ENCODE results near the gene ADAM22.

ADAM22 gene

DNA sequence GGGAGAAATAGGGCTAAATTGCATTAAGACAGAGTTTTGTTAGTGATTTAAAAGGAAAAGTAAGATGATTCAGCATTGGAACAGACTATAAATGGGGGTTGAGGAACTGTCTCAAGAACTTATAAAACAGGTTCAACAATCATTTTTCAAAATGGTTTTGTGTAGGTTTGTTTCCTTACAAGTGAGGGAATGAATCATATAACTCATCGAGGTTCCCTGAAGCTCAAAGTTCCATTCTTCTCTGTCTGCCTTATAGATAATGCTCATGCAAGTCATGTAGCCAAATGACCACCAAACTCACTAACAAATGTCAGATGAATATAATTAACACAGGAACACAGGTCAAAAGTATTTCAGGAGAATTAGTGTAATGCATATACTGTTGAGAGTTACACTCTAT is 27.7 kb downstream of the ADAM22 start:
- no peak for DNase-seq

DNA sequence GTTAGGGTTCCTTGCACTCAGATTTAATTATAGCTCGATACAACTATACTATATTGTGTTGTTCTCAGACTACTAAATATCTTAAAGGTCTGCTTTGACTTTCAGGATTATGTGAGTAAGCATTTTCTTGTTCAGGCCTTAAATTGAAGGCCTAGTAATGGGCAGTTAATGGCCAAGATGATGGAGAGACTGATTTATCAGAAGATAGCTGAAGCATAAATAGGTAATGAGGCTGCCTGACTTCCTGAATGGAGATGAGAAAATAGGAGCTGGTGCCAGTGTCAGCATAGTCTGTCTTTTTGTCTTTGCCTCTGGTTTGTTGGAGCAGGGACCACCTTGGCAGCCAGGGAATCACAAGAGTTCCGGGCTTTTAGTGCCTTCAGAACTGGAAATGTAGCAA is 32.2 kb downstream of the ADAM22 start:
- no peak for DNase-seq

- DNase-seq: no peak
These were observed 34.0 kb downstream of the ADAM22 start for GRCh38 chr7:87968021-87968420.

DNA sequence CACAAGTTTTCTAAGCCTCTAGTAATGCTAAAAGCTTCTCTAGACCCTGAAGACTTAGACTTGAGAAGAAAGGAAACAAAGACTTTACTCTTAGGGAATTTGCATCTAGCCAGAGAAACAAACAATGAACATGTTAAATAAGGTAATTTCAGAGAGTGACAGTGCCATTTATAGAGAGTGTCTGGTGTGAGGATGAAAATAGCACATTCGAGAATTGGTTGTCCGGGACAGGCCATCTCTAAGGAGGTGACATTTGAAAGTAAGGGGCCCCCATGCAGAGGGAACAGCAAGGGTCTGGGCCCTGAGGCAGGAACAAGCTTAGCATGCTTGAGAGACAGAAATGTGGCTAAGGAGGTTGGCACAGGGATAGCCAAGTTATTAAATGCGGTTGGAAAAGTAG is 48.1 kb downstream of the ADAM22 start:
- no peak for DNase-seq

DNA sequence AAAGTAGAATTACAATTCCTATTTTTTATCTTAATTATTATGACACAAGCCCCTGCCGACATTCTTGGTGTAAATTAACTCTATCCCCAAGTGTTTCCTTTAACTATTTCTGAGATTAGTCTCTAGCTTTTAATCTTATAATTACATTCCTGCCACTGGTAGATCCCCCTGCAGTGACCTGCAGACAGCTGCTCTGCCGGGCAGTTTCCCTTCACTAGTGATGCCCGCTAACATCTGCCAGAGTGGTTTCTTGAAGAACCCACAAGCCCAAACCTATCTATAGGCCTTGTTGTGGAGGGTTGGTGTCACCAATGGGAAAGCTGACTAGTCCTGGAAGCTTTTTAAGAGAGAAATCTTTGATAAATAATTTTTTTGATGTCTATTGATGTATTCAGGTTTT is 50.0 kb downstream of the ADAM22 start:
- DNase-seq: no peak

GRCh38 chr7:87993269-87993668 is 59.2 kb downstream of the ADAM22 start:
- no peak for DNase-seq

DNA sequence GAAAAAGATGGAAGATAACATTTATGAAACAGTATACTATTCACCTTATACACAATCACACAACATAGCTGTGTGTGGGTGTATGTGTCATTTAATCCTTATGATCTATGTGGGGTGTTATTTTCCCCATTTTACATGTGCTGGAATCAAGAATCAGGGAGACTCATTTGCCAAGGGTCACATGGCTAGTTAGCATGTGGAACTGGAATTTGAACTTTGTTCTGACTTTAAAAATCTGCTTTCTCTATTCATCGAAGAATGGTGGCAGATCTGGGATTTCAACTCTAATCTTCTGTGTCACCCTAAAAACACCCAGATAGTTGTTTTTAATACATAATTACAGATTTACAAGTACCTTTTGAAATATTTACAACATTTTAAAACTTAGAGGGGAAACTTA is 65.2 kb downstream of the ADAM22 start:
- no peak for DNase-seq

DNA sequence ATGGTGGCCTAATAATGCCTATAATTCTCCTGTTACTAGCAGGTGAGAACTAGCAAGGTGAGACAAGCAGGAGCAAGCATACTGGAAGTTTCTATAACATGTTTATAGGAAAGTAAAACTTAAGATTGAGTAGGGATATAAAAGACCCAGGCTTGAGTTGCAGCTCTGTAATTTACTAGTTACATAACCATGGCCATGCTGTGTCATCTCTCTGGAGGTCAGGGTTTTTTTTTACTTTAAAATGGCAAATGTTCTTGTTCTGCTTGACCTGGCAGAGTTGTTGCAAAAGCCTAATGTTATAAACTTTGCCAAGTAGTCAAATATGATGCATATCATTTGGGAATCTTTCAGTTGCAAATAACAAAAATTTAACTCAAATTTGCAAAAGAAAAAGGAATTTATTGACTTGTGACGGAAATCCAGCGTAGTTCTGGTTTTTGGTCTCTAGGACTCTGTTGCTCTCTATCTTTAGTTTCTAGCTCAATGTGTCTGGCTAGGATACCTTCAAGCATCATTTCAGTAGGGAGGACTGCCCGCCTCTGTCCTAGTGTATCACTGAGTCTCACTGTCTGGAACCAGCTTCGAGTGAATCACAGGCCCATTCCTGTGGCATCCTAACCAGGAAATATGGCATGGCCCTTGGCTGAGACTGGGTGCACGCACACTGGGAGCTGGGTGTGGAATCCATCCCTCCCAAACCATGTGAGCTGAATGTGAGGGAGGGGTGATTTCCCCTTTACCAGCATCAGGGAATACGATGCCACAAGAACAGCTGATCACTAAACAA is 67.9 kb downstream of the ADAM22 start:
- no peak for DNase-seq

DNA sequence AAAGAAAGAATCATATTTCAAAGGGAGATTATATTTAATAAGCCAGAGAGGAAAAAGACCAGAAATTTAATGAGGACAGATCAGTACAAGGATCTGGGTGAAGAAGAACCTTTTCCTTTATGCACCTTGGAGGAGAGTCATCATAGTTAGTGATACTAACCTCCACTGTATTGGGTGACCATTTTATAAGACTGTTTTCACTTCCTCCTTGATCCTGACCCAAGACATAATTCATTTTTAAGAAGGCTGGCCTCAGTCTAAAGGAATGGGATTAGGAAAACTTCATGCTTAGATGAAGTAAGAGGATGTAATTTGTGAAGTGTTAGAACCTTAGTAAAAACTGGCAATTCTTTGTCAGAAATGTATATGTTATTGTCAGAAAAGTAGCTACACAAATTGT is 68.6 kb downstream of the ADAM22 start:
- DNase-seq: no peak

GRCh38 chr7:88003581-88003980 is 69.5 kb downstream of the ADAM22 start:
- no peak for DNase-seq

GRCh38 chr7:88005191-88005590 is 71.1 kb downstream of the ADAM22 start:
- DNase-seq: no peak

DNA sequence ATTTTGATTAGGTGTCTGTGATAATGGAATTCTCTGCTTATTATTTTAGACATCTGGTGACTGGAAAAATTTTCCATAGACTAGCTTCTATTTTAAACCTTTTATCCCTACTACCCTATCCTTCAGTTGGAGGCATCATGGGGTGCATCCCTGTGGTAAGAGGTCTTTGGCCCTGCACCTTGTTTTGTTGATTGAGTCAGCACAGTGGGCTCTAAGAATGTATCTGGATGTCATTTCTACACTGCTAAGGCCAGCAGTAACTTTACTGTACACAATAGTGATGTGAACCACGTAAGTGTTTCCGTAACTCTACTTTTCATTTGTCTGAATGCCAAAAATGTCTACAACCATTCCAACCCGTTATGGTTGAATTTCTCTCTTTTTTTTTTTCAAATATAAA is 75.6 kb downstream of the ADAM22 start:
- no peak for DNase-seq

- DNase-seq: no peak
These were observed 78.0 kb downstream of the ADAM22 start for GRCh38 chr7:88012086-88012485.

DNA sequence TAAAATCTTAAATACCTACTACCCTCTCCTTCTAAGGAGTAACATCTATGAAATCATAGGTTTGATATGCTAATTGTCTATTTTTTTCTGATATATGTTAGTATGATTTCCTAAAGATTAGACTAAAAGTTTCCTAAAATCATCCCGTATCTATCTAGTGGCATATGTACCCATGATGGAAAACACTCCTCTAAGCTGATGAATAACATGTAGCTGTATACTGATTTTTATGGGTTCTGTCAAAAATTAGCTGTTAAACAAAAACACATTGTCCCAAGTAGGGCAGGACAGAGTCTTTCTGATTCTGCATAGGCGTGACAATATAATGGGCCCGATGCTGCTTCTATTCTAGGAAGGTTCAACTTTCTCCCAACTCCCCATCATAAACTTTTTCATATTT is 79.9 kb downstream of the ADAM22 start:
- DNase-seq: no peak

DNA sequence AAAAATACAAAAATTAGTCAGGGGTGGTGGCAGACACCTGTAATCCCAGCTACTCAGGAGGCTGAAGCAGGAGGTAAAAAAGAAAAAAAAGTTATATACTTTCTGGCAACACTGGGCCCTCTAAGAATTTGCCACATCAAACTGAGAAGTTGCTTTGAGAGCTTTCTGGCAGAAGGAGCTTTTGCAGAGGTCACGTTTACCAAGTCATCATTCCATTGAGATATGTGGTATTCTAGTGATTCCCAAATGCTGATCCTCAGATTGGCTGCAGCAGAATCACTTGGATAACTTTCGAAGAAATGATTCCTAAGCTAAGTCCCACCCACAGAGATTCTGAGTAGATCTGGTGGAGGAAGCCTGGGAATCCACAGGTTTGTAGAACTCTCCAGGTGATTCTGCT is 80.5 kb downstream of the ADAM22 start:
- no peak for DNase-seq

- no peak for DNase-seq
These were observed 81.3 kb downstream of the ADAM22 start for GRCh38 chr7:88015309-88015708.

DNA sequence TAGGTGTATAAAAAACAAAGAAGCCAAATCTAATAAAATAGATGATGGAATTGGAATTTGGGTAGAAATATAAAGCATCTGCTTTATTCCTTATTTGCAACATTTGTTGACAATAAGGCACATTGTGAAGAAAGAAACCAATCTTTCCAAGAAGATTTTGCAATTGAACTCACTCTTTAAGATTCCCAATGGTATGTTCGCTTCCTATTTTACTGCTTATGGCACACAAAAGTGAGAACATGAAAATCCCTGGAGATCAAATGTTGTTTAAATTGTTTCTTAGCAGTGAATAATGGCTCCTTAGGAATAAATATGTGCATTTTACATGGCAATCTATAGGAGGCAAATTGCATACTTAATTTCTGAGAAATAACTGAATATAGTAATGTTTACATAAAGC is 84.5 kb downstream of the ADAM22 start:
- no peak for DNase-seq

DNA sequence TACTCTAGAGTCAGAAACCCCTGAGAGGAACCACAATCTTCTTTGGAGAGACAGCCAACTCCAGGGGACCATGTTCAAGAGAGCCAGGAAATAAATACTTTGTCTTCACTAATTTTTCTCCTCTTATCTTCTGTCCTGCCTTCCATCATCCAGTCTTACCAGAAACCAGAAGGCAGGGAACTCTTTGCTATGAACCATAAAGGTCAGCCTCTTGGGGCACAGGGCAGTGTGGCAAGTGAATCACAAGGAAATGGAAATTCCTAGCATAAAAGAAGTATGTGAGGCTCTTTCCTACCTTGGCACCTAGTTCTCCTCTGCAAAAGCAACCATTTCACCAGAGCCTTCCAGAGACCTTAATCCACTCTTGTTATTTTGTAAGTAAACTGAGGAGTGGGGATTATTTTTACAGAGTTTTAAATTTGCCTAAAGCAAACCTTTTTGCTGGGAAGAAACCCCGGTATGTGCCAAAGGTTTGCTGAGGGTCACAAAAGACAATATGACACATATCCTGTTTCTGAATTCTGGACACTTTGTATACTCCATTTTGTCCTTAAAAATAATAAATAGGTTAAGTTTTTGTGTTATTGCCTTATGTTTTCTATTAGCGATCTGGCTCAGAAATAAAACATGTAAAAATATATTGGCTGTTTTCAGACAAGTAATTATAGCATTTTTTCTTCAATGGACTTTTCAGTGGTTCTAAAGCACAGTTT is 87.1 kb downstream of the ADAM22 start:
- no peak for DNase-seq

DNA sequence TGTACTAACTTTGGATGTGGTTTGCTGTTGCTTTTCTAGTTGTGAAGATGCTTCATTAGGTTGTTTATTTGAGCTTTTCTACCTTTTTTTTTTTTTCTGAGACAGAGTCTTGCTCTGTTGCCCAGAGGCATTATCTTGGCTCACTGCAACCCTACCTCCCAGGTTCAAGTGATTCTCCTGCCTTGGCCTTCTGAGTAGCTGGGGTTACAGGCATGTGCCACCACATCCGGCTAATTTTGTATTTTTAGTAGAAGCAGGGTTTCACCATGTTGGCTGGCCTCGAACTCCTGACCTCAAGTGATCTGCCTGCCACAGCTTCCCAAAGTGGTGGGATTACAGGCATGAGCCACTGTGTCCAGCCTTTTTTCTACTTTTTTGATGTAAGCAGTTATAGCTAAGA is 93.7 kb downstream of the ADAM22 start:
- no peak for DNase-seq

- no peak for DNase-seq
These were observed 100.1 kb downstream of the ADAM22 start for GRCh38 chr7:88034083-88034695.

- DNase-seq: no peak
These were observed 103.0 kb downstream of the ADAM22 start for GRCh38 chr7:88037050-88037449.

DNA sequence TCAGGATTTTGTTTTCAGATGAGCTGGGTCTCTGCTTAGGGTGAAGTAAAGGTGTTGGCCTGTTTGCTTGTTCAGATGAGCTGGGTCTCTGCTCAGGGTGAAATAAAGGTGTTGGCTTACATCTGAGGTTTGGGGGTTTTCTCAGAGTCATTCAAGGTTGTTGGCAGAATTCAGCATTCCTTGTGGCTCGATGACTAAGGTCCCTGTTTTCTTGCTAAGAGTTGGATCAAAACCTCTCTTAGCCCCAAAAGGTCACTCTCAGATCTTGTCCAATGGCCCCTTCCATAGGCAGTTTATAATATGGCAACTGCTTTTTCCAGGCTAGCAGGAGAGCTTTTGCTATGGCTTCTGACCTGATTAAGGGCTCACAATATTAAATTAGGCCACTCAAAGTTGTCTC is 106.6 kb downstream of the ADAM22 start:
- no peak for DNase-seq

DNA sequence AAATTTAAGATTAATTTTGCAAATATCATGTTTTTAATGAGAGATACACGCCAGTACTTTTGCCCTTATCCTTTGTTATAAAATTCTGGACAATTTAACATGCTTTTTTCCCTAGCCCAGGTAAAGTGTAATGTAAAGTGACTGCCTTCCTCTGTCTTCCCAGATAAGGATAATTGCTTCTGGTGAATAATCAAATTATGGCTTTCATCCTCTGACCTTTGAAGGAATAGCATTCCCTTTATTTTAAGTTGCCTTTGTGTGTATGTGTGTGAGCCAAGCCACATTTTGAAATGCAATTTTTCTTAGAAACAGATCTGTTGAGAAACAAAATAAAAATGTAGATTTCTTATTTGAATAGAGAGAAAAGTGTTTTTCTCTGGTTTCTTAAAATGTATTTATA is 107.5 kb downstream of the ADAM22 start:
- DNase-seq: no peak

DNA sequence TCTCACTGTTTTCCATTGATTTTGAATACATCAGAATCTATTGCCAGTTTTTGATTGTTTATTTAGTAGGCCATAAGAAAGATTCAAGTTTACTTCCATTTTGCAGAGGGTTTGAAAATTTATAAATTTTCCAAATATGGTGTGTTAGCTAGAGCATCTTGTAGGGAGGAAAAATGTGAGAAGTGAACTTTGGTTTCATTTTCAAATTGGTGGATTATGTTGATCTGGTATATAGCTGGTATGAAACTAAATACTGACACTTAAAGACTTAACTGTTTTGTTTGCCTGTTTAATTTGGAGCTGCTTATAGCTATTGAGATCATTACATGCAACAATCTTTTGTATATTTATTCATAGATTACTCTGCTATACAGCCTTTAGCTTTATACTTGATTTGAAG is 108.1 kb downstream of the ADAM22 start:
- no peak for DNase-seq

All from hematopoietic multipotent progenitor cell treated with erythropoietin and hydrocortisone succinate and interleukin-3 and kit ligand, for 6 days (in vitro differentiated cells).